ENCODE data around the gene METTL9.

Gene METTL9

GRCh38 chr16:21613781-21614180 is 14.4 kb downstream of the METTL9 start:
- H3K4me2 ChIP-seq (ENCODE audit: low read length) = peak overlapping the region; percentile 43
- peaks cover 38% of the 10 kb centered on the region for H3K36me3 ChIP-seq (ENCODE audit: insufficient read depth, low read length)
- H3K27me3 ChIP-seq (ENCODE audit: control insufficient read depth, insufficient read depth, low read length) = no peaks in the 10 kb centered on the region
- H3K4me1 ChIP-seq (ENCODE audit: control insufficient read depth, insufficient read depth, low read length) = peaks cover 59% of the 10 kb centered on the region
- H3K9ac ChIP-seq (ENCODE audit: low read depth, low read length) = no peak overlapping the region
- H3K4me3 ChIP-seq (ENCODE audit: low read length) = no peak overlapping the region
- no peaks in the 10 kb centered on the region for H3K9me3 ChIP-seq (replicated peaks; ENCODE audit: low read length)

DNA sequence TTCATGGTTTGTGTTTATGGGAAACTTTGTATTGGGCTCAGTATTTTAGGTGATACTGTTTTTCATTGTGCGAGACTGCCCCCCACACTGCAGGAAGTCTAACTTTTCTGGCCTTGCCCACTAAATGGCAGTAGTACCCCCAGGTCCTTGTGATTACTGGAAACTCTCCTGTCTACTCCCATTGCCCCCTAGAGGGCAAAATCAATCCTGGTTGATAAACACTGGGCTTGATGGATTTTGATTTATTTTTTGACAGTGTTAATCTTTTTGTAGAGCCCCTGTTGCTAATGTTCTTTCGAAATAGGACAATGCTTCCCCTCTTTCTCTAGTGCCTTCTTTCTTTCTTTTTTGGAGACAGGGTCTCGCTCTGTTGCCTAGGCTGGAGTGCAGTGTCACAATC is 15.5 kb downstream of the METTL9 start:
- Histone ChIP-seq H3K9me3 (replicated peaks; ENCODE audit: low read length) (no peaks in the 10 kb centered on the region), H3K36me3 (ENCODE audit: insufficient read depth, low read length) (peaks cover 46% of the 10 kb centered on the region)

GRCh38 chr16:21617607-21618006 is 18.2 kb downstream of the METTL9 start:
- Histone ChIP-seq H3K9me3 (replicated peaks; ENCODE audit: low read length) (no peaks in the 10 kb centered on the region), H3K4me1 (ENCODE audit: control insufficient read depth, insufficient read depth, low read length) (peaks cover 29% of the 10 kb centered on the region), H3K36me3 (ENCODE audit: insufficient read depth, low read length) (peaks cover 56% of the 10 kb centered on the region), H3K4me2 (ENCODE audit: low read length) (no peak overlapping the region), H3K27me3 (ENCODE audit: control insufficient read depth, insufficient read depth, low read length) (no peaks in the 10 kb centered on the region), H3K9ac (ENCODE audit: low read depth, low read length) (no peak overlapping the region), H3K4me3 (ENCODE audit: low read length) (no peak overlapping the region)

More for the DNA sequence above, 15.5 kb downstream of the METTL9 start:
- Histone ChIP-seq H3K9ac (ENCODE audit: low read depth, low read length) (no peak overlapping the region), H3K4me1 (ENCODE audit: control insufficient read depth, insufficient read depth, low read length) (peaks cover 48% of the 10 kb centered on the region), H3K4me2 (ENCODE audit: low read length) (no peak overlapping the region), H3K4me3 (ENCODE audit: low read length) (no peak overlapping the region), H3K27me3 (ENCODE audit: control insufficient read depth, insufficient read depth, low read length) (no peaks in the 10 kb centered on the region)

GRCh38 chr16:21618281-21618680 is 18.9 kb downstream of the METTL9 start:
- peaks cover 59% of the 10 kb centered on the region for H3K36me3 ChIP-seq (ENCODE audit: insufficient read depth, low read length)

GRCh38 chr16:21619765-21620425 is 20.5 kb downstream of the METTL9 start:
- Histone ChIP-seq H3K27me3 (ENCODE audit: control insufficient read depth, insufficient read depth, low read length) (no peaks in the 10 kb centered on the region), H3K36me3 (ENCODE audit: insufficient read depth, low read length) (peaks cover 62% of the 10 kb centered on the region), H3K9ac (ENCODE audit: low read depth, low read length) (no peak overlapping the region), H3K4me1 (ENCODE audit: control insufficient read depth, insufficient read depth, low read length) (peaks cover 8% of the 10 kb centered on the region), H3K9me3 (replicated peaks; ENCODE audit: low read length) (no peaks in the 10 kb centered on the region), H3K4me2 (ENCODE audit: low read length) (no peak overlapping the region), H3K4me3 (ENCODE audit: low read length) (no peak overlapping the region)

More at GRCh38 chr16:21618281-21618680, 18.9 kb downstream of the METTL9 start:
- peaks cover 22% of the 10 kb centered on the region for H3K4me1 ChIP-seq (ENCODE audit: control insufficient read depth, insufficient read depth, low read length)
- H3K9ac ChIP-seq (ENCODE audit: low read depth, low read length) = no peak overlapping the region
- no peak overlapping the region for H3K4me2 ChIP-seq (ENCODE audit: low read length)
- no peaks in the 10 kb centered on the region for H3K27me3 ChIP-seq (ENCODE audit: control insufficient read depth, insufficient read depth, low read length)
- H3K9me3 ChIP-seq (replicated peaks; ENCODE audit: low read length) = no peaks in the 10 kb centered on the region
- H3K4me3 ChIP-seq (ENCODE audit: low read length) = no peak overlapping the region

- peaks cover 15% of the 10 kb centered on the region for H3K4me1 ChIP-seq (ENCODE audit: control insufficient read depth, insufficient read depth, low read length)
- H3K27me3 ChIP-seq (ENCODE audit: control insufficient read depth, insufficient read depth, low read length) = no peaks in the 10 kb centered on the region
- no peaks in the 10 kb centered on the region for H3K9me3 ChIP-seq (replicated peaks; ENCODE audit: low read length)
- no peak overlapping the region for H3K9ac ChIP-seq (ENCODE audit: low read depth, low read length)
- no peak overlapping the region for H3K4me2 ChIP-seq (ENCODE audit: low read length)
- no peak overlapping the region for H3K4me3 ChIP-seq (ENCODE audit: low read length)
- peaks cover 62% of the 10 kb centered on the region for H3K36me3 ChIP-seq (ENCODE audit: insufficient read depth, low read length)
Measured at GRCh38 chr16:21620592-21620991, 21.2 kb downstream of the METTL9 start.

- no peak overlapping the region for H3K9ac ChIP-seq (ENCODE audit: low read depth, low read length)
- H3K36me3 ChIP-seq (ENCODE audit: insufficient read depth, low read length) = peaks cover 58% of the 10 kb centered on the region
- H3K4me3 ChIP-seq (ENCODE audit: low read length) = no peak overlapping the region
- H3K4me1 ChIP-seq (ENCODE audit: control insufficient read depth, insufficient read depth, low read length) = peaks cover 33% of the 10 kb centered on the region
- no peaks in the 10 kb centered on the region for H3K9me3 ChIP-seq (replicated peaks; ENCODE audit: low read length)
- no peak overlapping the region for H3K4me2 ChIP-seq (ENCODE audit: low read length)
- no peaks in the 10 kb centered on the region for H3K27me3 ChIP-seq (ENCODE audit: control insufficient read depth, insufficient read depth, low read length)
Measured at GRCh38 chr16:21622545-21622944, 23.2 kb downstream of the METTL9 start.

DNA sequence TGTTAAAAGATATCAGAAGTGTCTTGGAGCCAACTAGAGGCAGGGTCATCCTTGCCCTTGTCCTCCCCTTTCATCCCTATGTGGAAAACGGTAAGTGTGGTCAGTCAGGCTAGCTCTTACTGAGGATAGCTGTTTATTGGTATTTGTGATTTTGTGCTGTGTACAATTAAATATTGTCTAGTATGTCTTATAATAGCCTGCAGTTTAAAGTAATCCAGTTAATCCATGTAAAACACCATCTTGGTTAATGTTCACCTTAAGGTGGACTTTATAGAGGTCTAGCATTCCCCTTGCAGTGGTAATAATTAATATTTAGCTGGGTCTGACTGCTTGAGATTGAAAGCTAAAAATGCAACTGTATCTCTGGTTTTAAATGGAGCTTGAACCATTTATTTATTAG is 25.6 kb downstream of the METTL9 start:
- H3K36me3 ChIP-seq (ENCODE audit: insufficient read depth, low read length) = peaks cover 61% of the 10 kb centered on the region
- no peak overlapping the region for H3K4me3 ChIP-seq (ENCODE audit: low read length)
- no peaks in the 10 kb centered on the region for H3K9me3 ChIP-seq (replicated peaks; ENCODE audit: low read length)

DNA sequence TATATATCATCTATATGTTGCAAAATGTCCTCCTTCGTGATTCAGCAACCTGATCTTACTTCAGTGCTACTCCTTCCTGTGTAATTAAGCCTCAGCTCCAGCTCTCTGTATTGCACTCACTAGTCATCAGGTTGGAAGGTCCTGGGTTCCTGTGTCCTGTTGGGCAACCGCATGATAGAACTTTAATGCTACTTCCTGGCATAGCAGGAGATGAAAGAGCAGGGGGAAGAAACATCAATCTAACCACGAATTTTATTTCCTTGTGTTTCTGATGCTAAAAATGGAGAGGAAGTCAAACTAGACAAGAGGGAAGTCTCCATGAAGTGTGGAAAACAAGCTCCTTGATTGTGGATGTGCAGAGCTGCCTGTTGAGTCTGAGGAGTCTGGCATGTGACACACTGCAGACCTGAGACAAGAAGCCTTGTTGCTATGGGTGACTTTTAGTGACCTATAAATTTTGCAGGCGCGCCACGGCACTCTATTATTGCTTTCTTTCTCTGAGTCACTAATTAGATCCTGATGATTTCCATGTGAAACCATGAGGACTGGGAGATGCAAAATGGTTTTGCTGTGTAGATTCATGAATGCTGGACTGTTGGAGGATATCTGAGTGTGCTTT is 27.4 kb downstream of the METTL9 start:
- Histone ChIP-seq H3K9ac (ENCODE audit: low read depth, low read length) (peak overlapping the region; percentile 72), H3K4me1 (ENCODE audit: control insufficient read depth, insufficient read depth, low read length) (peaks cover 48% of the 10 kb centered on the region), H3K36me3 (ENCODE audit: insufficient read depth, low read length) (peaks cover 62% of the 10 kb centered on the region), H3K27me3 (ENCODE audit: control insufficient read depth, insufficient read depth, low read length) (no peaks in the 10 kb centered on the region), H3K4me3 (ENCODE audit: low read length) (no peak overlapping the region), H3K4me2 (ENCODE audit: low read length) (peak overlapping the region; percentile 70), H3K9me3 (replicated peaks; ENCODE audit: low read length) (no peaks in the 10 kb centered on the region)

More for the DNA sequence above, 25.6 kb downstream of the METTL9 start:
- no peak overlapping the region for H3K4me2 ChIP-seq (ENCODE audit: low read length)
- no peaks in the 10 kb centered on the region for H3K27me3 ChIP-seq (ENCODE audit: control insufficient read depth, insufficient read depth, low read length)
- peaks cover 53% of the 10 kb centered on the region for H3K4me1 ChIP-seq (ENCODE audit: control insufficient read depth, insufficient read depth, low read length)
- H3K9ac ChIP-seq (ENCODE audit: low read depth, low read length) = no peak overlapping the region

- no peaks in the 10 kb centered on the region for H3K27me3 ChIP-seq (ENCODE audit: control insufficient read depth, insufficient read depth, low read length)
- peak overlapping the region; percentile 72 for H3K9ac ChIP-seq (ENCODE audit: low read depth, low read length)
- peaks cover 56% of the 10 kb centered on the region for H3K36me3 ChIP-seq (ENCODE audit: insufficient read depth, low read length)
- peak overlapping the region; percentile 38 for H3K4me3 ChIP-seq (ENCODE audit: low read length)
- peaks cover 47% of the 10 kb centered on the region for H3K4me1 ChIP-seq (ENCODE audit: control insufficient read depth, insufficient read depth, low read length)
- no peaks in the 10 kb centered on the region for H3K9me3 ChIP-seq (replicated peaks; ENCODE audit: low read length)
- H3K4me2 ChIP-seq (ENCODE audit: low read length) = peak overlapping the region; percentile 58
Measured at GRCh38 chr16:21628121-21628726, 28.8 kb downstream of the METTL9 start.

DNA sequence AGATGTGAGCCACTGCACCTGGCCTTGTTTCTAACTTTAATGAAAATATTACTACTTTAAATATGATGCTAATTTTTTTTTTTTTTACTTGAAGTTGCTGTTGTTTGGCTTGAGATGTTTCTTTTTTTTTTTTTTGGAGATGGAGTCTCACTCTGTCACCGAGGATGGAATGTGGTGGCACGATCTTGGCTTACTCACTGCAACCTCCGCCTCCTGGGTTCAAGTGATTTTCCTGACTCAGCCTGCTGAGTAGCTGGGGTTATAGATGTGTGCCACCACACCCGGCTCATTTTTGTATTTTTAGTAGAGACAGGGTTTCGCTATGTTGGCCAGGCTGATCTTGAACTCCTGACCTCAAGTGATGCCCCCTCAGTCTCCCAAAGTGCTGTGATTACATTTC is 29.4 kb downstream of the METTL9 start:
- Histone ChIP-seq H3K4me3 (ENCODE audit: low read length) (peak overlapping the region; percentile 51), H3K27me3 (ENCODE audit: control insufficient read depth, insufficient read depth, low read length) (no peaks in the 10 kb centered on the region), H3K4me2 (ENCODE audit: low read length) (peak overlapping the region; percentile 68), H3K9ac (ENCODE audit: low read depth, low read length) (peak overlapping the region; percentile 72), H3K36me3 (ENCODE audit: insufficient read depth, low read length) (peaks cover 57% of the 10 kb centered on the region), H3K9me3 (replicated peaks; ENCODE audit: low read length) (no peaks in the 10 kb centered on the region), H3K4me1 (ENCODE audit: control insufficient read depth, insufficient read depth, low read length) (peaks cover 47% of the 10 kb centered on the region)
